RWPE1 (cell line): ENCODE measurements around the gene PITX1.

Source experiments
- CTCF ChIA-PET: fragments of 350-600 bp; sonication (Branson Sonifier 250); formaldehyde crosslinking; extraction: SDS; loops from one replicate; lab custom pipeline; 2021; lab: Yijun Ruan, JAX
- POLR2A ChIA-PET: fragments of 400-600 bp; formaldehyde crosslinking; extraction: SDS; loops from one replicate; lab custom pipeline; 2020; ENCODE audit warnings: antibody characterized with exemption; ENCODE audit not compliant: low non-redundant PET; lab: Yijun Ruan, JAX
- DNase-seq: peaks from one replicate; pipeline ENCODE4 v3.0.0; 2012; ENCODE audit warnings: low spot score
- H3K27ac ChIP-seq: fragments of 450-650 bp; 2 replicates; pipeline ENCODE4 v1.5.1; 2017
- TF ChIP-seq, protein P1 (sequence below): fragments of 450-650 bp; conservative IDR thresholded peaks from 2 replicates; pipeline ENCODE4 v1.5.1; 2017; ENCODE audit warnings: low read depth, mild to moderate bottlenecking

The PITX1 gene

DNA sequence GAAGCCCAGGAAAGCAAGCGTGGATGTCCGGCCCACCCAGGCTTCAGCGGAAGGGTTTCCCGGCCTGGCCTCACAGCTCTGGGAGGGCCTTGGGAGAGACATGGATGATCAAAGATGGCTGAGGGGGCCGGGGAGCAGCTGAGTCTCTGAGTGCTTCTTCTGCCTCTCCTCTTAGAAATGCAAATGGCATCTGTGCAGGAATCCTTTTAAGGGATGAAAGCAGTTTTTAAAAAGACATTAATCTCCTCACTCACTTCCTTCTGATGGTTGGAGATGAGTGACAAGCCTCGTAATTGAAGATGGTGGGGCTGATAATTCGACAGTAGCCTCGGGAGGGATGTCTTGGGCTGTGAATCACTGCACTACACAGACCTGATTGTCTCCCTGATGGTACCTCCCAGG is 24.3 kb upstream of the PITX1 start:
- TF ChIP-seq, protein P1, sequence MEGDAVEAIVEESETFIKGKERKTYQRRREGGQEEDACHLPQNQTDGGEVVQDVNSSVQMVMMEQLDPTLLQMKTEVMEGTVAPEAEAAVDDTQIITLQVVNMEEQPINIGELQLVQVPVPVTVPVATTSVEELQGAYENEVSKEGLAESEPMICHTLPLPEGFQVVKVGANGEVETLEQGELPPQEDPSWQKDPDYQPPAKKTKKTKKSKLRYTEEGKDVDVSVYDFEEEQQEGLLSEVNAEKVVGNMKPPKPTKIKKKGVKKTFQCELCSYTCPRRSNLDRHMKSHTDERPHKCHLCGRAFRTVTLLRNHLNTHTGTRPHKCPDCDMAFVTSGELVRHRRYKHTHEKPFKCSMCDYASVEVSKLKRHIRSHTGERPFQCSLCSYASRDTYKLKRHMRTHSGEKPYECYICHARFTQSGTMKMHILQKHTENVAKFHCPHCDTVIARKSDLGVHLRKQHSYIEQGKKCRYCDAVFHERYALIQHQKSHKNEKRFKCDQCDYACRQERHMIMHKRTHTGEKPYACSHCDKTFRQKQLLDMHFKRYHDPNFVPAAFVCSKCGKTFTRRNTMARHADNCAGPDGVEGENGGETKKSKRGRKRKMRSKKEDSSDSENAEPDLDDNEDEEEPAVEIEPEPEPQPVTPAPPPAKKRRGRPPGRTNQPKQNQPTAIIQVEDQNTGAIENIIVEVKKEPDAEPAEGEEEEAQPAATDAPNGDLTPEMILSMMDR: no peak
- POLR2A ChIA-PET: no interaction called here
- DNase-seq: no peak
- no peak overlapping the region for H3K27ac ChIP-seq
- CTCF ChIA-PET: interaction anchor here (0.9 kb wide), 1 partner anchor 137 kb away, joined by 3 read pairs; no protein-coding TSS in a partner anchor

DNA sequence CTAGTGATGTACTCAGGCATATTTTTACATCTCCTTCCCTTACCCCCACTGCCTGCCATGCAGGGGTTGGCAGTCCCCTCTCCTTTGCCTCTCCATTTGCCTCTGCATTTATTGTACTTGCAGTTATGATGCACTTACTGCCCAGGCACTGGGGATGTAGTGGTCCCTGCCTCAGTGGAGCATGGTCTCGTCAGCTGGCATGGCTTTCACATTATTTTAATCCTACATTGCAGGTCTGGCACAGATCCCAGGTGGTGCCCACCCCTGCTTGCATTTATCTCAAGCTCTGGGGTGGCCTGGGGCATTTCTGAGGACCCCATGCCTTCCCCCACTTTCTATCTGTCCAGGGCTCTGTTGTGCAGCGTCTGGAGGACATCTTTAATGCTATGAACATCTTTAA is 23.2 kb upstream of the PITX1 start:
- ChIA-PET POLR2A (no interaction called here), CTCF (no interaction called here)
- TF ChIP-seq, protein P1: no peak
- no peak for DNase-seq
- no peak overlapping the region for H3K27ac ChIP-seq

DNA sequence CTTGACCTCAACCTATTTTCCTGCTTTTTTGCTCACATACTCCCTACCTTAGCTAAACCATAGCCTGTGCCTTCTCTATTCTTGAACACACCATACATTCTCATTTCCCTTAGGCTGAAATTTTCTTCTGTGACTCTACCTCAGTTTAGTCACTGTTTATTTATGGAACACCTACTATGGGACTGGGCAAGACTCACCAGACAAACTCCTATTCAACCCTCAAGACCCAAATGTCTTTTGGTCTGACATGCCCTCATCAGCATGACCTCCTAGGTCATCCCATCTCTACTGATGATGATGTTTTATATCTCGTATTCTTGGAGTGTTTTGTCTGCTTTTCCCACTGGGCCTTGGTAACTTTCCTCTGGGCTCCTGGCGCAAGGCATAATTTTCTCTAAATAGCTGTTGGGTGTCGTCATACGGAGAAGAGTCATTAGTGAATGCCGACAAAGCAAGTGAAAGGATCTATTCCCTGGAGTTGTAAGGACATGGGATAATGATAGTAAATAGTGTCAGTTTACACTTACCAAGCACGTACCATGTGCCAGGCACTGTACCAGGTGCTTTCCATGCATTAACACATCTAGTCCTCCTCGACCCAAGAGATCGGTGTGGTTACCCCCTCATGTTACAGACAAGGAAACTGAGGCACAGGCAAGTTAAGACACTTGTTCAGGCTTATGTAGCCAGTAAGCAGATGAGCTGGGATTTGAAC is 22.4 kb upstream of the PITX1 start:
- ChIA-PET CTCF (interaction anchor here (0.5 to 0.7 kb wide), 2 partner anchors 160 to 276 kb away, joined by 3 read pairs; no protein-coding TSS in a partner anchor), POLR2A (no interaction called here)
- TF ChIP-seq, protein P1: no peak
- no peak for DNase-seq
- H3K27ac ChIP-seq: no peak overlapping the region

DNA sequence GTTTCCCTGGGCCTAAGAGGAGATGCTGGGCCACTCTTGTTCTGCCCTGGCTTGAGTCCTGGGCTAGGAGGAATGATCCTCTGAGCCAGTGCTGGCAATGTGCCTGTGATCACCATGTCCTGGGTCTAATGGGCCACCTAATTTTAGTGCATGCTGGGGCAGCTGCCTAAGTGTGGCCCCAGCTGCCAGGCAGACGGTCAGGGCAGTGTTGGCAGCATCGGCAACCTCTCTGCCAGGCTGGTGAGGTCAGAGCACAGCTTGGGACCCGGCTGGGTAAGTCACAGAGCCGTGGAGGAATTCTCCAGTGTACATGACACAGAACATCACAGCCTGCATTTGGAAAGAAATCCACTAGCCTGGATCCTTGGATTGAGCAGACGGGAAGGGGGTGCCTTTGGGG is 21.4 kb upstream of the PITX1 start:
- no peak overlapping the region for H3K27ac ChIP-seq
- POLR2A ChIA-PET: no interaction called here
- no peak for DNase-seq
- CTCF ChIA-PET: interaction anchor here (0.6 kb wide), 1 partner anchor 152 kb away, joined by 4 read pairs; no protein-coding TSS in a partner anchor
- TF ChIP-seq, protein P1: no peak

DNA sequence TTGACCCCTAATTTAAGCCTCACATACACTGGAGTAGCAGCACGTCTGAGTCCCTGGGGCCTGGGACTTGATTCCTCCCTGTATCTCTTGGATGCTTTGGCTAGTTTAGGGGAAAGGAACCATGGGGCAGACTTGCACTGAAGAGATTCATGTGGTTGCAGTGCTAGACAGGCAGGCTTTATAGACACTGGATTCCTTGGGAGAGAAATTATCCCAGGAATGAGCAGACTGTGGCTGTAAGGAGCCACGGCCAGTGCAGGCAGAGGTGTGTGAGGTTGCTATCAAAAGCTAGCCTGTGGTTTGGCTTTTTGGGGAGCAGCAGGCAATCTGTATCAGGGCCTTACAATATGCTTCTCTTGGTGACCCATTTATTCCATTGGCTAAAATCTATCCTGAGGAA is 20.5 kb upstream of the PITX1 start:
- TF ChIP-seq, protein P1: no peak
- ChIA-PET POLR2A (no interaction called here), CTCF (no interaction called here)

DNA sequence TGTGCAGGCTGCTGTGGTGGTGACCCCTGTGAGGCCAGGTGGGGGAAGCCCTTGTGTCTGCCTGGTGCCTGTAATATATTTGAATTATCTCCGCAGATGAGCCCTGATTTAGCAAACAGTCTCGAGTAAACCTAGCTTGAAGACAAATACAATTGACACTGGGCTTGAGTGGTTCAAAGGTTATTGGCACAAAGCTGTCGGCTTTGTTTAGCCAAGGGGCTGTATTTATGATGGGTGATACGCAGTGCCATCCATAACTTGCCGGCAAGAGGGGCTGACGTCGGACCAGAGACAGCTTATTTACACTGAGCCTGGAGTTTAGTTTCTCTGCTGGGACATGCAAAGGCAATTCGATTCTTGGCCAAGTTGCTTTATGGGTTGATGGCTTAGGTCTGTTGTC is 20.0 kb upstream of the PITX1 start:
- DNase-seq: no peak
- CTCF ChIA-PET: interaction anchor here (0.5 kb wide), 1 partner anchor 48 kb away, joined by 3 read pairs; no protein-coding TSS in a partner anchor
- H3K27ac ChIP-seq: no peak overlapping the region
- TF ChIP-seq, protein P1: no peak
- POLR2A ChIA-PET: no interaction called here

More for the DNA sequence above, 20.5 kb upstream of the PITX1 start:
- no peak overlapping the region for H3K27ac ChIP-seq
- no peak for DNase-seq
